HepG2 (cell line): Measurements from ENCODE around the gene RPL38.

Experiments used
- EZH2 ChIP-seq: conservative IDR thresholded peaks from 2 replicates; pipeline ENCODE4 v1.6.1; 2012; ENCODE audit warnings: mild to moderate bottlenecking, low read depth, low read length, moderate library complexity
- FOXO4 ChIP-seq: sonication (generic); formaldehyde crosslinking; conservative IDR thresholded peaks from 2 replicates; pipeline ENCODE4 v1.8.1; 2023; ENCODE audit warnings: missing genetic modification reagents
- SETDB1 ChIP-seq: sonication (generic); formaldehyde crosslinking; IDR thresholded peaks from 2 replicates; pipeline ENCODE4 v1.5.1; 2020; ENCODE audit warnings: missing genetic modification reagents, mild to moderate bottlenecking, borderline replicate concordance
- SRSF9 ChIP-seq: fragments of 200-400 bp; formaldehyde crosslinking; IDR thresholded peaks from 2 replicates; pipeline ENCODE4 v1.6.1; 2018; ENCODE audit warnings: borderline replicate concordance, mild to moderate bottlenecking, low read depth, low read length; ENCODE audit not compliant: insufficient read depth, poor library complexity, severe bottlenecking

GRCh38 chr17:74196541-74197317 is 6.7 kb upstream of the RPL38 start:
- TF ChIP-seq SETDB1 (no peak), SRSF9 (no peak), FOXO4 (CRISPR knock-in tag) (no peak), EZH2 (no peak)
